ENCODE results near the gene DOCK10.

The DOCK10 gene

GRCh38 chr2:224957540-224958461 lies 84.5 kb downstream of the DOCK10 start:
- H3K36me3 ChIP-seq (ENCODE audit: control insufficient read depth, insufficient read depth, low read length): no peaks in the 10 kb centered on the region; the same call in 1 of the 2 replicates
- no peaks in the 10 kb centered on the region for H3K27me3 ChIP-seq (replicated peaks; ENCODE audit: control insufficient read depth, insufficient read depth, low read length)
- H3K4me3 ChIP-seq (replicated peaks; ENCODE audit: low read depth, low read length): peak overlapping the region; percentile 47
- TF ChIP-seq, protein P1, sequence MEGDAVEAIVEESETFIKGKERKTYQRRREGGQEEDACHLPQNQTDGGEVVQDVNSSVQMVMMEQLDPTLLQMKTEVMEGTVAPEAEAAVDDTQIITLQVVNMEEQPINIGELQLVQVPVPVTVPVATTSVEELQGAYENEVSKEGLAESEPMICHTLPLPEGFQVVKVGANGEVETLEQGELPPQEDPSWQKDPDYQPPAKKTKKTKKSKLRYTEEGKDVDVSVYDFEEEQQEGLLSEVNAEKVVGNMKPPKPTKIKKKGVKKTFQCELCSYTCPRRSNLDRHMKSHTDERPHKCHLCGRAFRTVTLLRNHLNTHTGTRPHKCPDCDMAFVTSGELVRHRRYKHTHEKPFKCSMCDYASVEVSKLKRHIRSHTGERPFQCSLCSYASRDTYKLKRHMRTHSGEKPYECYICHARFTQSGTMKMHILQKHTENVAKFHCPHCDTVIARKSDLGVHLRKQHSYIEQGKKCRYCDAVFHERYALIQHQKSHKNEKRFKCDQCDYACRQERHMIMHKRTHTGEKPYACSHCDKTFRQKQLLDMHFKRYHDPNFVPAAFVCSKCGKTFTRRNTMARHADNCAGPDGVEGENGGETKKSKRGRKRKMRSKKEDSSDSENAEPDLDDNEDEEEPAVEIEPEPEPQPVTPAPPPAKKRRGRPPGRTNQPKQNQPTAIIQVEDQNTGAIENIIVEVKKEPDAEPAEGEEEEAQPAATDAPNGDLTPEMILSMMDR (IDR thresholded peaks at IDR 0.05; ENCODE audit: insufficient read depth, low read length, poor library complexity, severe bottlenecking): no peak
- peak; percentile 66 for DNase-seq (ENCODE audit: extremely low read depth, insufficient read length)

DNA sequence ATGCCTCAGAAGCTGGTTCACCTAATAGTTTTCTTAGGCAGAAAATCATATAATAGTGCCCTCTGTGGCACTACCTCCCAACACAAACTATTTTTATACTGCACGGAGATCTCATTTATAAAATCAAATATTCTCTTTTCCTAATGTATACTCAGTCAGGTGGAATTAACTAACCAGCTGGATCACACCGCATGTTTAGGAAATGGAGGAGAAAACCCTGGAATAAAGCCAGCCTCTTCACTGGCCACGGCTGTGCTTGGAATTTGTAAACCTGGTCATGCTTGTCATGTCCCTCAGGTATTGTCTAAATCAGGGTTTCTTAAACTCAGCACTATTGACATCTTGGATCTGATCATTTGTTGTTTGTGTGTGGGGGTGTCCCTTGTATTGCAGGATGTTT lies 85.6 kb downstream of the DOCK10 start:
- no peaks in the 10 kb centered on the region for H3K27me3 ChIP-seq (replicated peaks; ENCODE audit: control insufficient read depth, insufficient read depth, low read length)
- no peak for DNase-seq (ENCODE audit: extremely low read depth, insufficient read length)
- TF ChIP-seq, protein P1 (IDR thresholded peaks at IDR 0.05; ENCODE audit: insufficient read depth, low read length, poor library complexity, severe bottlenecking): no peak
- no peaks in the 10 kb centered on the region; the same call in 1 of the 2 replicates for H3K36me3 ChIP-seq (ENCODE audit: control insufficient read depth, insufficient read depth, low read length)
- no peak overlapping the region for H3K4me3 ChIP-seq (replicated peaks; ENCODE audit: low read depth, low read length)

DNA sequence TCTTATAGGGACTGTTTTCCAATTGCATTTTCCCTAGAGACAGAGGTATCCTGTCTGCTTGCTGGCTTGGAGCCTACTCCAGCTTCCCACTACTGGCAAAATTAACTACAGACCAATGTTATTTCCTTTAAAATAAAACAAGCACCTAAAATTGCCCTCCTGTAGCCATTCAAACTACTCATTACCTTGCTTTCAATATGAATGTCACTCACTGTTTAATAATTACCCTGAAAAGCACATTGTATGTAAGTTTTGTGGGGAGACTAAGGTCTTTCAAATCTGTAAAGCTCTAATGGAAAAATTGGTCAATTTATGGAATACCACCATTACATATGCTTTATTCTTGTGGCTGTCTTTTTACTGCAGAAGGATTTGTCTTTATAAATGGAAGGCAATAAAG lies 87.3 kb downstream of the DOCK10 start:
- TF ChIP-seq, protein P1 (IDR thresholded peaks at IDR 0.05; ENCODE audit: insufficient read depth, low read length, poor library complexity, severe bottlenecking): no peak
- no peak for DNase-seq (ENCODE audit: extremely low read depth, insufficient read length)
- Histone ChIP-seq H3K4me3 (replicated peaks; ENCODE audit: low read depth, low read length) (no peak overlapping the region), H3K27me3 (replicated peaks; ENCODE audit: control insufficient read depth, insufficient read depth, low read length) (no peaks in the 10 kb centered on the region), H3K36me3 (ENCODE audit: control insufficient read depth, insufficient read depth, low read length) (no peaks in the 10 kb centered on the region)

DNA sequence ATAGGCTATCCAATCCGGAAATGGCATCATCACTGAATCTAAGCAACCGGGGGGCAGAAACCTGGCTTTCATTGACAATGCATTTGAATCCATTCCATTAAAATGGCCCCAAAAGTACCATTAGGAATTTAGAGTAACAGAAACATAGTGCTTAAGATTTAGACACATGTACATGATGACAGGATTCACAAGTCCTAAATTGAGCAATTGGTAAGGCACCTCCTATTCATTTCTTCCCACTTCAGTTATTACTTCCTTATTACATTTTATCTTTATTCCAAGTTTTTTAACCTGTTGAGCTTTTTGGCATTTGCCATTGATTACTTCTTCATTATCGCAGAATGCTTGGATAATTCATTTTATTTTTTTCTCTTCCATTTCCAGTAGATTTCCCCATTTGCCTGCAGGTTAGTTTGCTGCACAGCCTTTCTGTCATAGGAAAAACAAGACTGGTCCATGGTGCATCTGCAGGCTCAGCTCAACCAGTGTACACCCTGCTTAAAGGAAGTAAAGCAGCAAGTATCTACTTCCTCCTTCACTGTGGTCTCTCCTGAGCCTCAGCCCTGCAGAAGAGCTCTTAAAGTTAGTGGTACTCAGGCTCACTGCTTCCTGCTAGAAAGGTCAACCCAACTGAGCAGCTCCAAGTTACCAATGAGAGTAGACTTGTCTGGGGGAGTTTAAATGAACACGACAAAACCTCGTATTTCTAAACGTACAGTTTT lies 89.2 kb downstream of the DOCK10 start:
- Histone ChIP-seq H3K4me3 (replicated peaks; ENCODE audit: low read depth, low read length) (no peak overlapping the region), H3K36me3 (ENCODE audit: control insufficient read depth, insufficient read depth, low read length) (no peaks in the 10 kb centered on the region), H3K27me3 (replicated peaks; ENCODE audit: control insufficient read depth, insufficient read depth, low read length) (no peaks in the 10 kb centered on the region)
- DNase-seq (ENCODE audit: extremely low read depth, insufficient read length): no peak
- TF ChIP-seq, protein P1 (IDR thresholded peaks at IDR 0.05; ENCODE audit: insufficient read depth, low read length, poor library complexity, severe bottlenecking): no peak

- no peaks in the 10 kb centered on the region for H3K27me3 ChIP-seq (replicated peaks; ENCODE audit: control insufficient read depth, insufficient read depth, low read length)
- DNase-seq (ENCODE audit: extremely low read depth, insufficient read length): no peak
- TF ChIP-seq, protein P1 (IDR thresholded peaks at IDR 0.05; ENCODE audit: insufficient read depth, low read length, poor library complexity, severe bottlenecking): no peak
- no peak overlapping the region; the same call in 1 of the 2 replicates for H3K4me3 ChIP-seq (replicated peaks; ENCODE audit: low read depth, low read length)
- H3K36me3 ChIP-seq (ENCODE audit: control insufficient read depth, insufficient read depth, low read length): no peaks in the 10 kb centered on the region
These were observed 90.4 kb downstream of the DOCK10 start for GRCh38 chr2:224951723-224952481.
